ENCODE data around the gene CHMP2B.

The CHMP2B gene, protein sequence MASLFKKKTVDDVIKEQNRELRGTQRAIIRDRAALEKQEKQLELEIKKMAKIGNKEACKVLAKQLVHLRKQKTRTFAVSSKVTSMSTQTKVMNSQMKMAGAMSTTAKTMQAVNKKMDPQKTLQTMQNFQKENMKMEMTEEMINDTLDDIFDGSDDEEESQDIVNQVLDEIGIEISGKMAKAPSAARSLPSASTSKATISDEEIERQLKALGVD

DNA sequence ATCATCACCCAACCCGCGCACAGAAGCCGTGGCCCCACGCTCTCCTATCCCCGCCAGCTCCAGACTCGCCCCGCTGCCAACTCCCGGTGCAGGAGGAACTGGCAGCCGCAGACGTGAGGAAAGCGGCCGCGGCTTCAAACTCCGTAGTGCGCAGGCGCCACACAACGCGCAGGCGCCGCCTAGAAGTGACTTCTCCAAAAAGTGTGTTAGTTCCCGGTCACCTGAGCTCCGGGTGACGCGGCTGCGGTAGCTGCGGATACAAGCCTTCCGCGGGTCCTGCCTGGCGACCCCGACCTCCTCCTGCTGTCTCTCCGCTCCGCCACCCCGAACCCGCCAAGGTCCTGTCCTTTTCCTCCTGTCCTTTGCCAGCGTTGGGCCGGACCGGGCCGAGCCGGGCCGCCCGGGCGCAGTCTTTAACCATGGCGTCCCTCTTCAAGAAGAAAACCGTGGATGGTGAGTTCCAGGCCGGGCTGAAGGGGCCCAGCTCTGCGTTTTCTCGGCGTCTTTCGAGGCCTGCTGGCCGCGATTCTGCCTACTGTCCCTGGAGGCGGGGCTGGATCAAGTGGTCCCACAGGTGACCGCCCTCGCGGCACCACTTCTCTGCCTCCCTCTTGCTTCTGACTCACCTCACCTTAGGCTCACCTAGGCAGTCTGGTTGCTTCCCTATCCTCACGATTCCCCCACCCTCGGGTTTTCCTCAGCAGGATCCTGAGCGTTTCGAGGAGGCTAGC is at the start of gene CHMP2B:
Gene CHMP2B, plus strand, starts transcription at position 206 of the 731 bp plus-strand sequence. Its CDS starts 214 bp downstream, at position 420.
- DNase-seq (ENCODE audit: low spot score): peak; percentile 90

DNA sequence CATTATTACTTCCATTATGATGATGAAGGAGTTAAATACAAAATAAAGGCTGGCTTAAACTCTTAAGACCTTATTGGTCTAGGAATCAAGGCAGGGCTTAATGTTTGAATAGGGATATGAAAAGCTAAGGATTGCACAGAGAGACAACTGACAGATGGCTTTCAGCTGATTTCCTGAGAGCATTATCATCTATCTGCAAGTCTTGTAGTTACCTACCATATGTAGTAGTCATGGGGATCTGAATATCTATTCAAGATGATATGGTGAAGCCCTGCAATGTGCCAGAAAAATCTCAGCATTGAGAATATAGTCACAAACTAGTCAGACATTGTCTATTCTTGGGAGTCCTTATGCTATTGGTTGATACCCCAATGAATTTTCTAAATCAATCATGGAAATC is 47.5 kb upstream of the CHMP2B start:
- DNase-seq (ENCODE audit: low spot score): no peak

DNA sequence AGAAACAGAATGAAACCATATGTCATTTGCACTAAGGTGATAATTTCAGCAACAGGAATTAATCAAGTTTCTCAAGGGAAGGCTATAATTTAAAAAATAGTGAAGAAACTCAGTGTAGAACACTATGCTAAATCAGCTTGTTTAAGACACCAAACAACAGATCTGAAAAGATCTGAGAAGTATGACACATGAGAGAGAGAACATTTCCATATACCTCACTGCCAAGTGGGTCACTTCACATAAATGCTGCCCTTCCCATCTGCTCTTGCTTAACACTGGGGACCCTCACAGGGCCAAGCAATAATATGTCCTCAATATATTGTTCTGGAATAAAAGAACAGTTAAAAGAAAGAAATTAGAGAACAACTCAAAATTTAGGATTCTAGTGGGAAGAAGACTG is 45.6 kb upstream of the CHMP2B start:
- no peak for DNase-seq (ENCODE audit: low spot score)

DNA sequence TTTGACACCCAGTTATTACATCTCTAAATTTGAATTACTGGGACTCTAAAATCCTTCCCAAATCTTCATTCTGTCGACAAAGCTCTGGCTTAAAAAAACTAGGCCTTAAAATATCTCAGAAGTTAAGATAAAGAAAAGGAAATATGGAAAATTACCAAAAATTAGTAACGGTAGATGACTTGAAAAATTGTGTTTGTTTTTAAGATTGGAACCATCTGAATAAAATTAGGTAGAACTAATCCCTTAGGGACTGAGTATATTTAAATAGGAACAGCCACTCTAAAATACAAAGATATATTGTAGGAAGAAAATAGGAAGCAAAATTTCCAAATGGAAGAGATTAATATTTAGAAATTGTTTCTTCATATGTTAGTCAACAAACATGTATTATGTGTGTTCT is 45.1 kb upstream of the CHMP2B start:
- DNase-seq (ENCODE audit: low spot score): no peak

DNA sequence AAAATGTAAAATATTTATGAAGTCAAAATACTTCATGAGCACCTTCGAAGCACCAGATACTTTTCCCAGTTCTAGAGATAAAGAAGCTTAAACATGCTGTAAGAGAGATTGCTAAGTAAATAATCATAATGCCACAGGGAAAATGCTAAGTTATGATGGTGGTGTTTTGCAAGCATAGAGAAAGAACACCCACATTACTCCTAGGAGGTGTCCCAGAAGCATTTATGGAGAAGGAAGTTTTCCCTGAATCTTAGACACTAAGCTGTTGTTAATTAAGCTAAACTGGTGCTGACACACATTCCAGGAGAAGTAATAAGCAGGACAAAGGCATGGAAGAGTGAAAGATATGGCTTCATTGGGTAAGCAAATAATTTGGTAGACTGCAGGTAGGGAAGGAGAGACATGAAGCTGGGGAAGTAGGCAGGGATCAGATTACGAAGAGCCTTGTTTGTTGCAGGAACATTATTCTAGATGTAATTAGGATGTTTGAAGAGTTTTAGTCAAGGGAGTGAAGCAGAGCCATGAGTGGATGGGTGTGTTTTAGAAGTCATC is 40.4 kb upstream of the CHMP2B start:
- no peak for DNase-seq (ENCODE audit: low spot score)

DNA sequence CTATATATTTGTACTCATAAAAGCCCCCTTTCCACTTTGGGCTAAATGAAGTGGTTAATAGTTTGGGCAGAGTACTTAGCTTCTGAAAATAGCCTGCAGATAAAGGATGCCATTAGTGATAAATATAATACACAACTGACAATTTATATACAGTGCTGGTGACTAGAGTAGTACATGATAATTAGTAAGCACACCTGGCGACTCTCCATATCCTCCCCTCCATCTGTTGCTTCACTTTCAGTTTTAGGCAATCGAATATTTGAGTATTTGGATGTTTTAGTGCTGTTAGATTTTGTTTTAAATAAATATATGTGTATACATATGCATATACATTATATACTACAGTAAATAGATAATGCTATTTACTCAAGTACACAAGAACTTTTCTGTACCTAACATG is 35.9 kb upstream of the CHMP2B start:
- DNase-seq (ENCODE audit: low spot score): peak; percentile 6

DNA sequence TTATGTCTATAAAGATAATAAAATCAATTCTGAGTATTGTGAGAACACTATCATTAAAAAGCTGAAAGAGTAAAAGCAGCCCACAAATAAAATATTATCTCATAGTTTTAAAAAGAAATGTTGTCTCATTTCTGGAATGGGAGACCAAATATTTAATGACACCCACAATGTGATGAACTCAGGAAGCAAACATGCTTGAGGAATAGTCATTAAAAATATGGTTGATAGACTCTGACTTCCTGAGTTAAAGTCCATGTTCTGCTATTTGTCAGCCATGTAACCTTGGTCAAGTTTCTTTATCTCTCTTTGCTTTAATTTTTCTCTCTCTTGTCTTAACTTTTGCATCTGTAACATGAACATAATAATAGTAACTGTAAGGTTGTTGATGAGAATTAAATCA is 35.5 kb upstream of the CHMP2B start:
- no peak for DNase-seq (ENCODE audit: low spot score)

DNA sequence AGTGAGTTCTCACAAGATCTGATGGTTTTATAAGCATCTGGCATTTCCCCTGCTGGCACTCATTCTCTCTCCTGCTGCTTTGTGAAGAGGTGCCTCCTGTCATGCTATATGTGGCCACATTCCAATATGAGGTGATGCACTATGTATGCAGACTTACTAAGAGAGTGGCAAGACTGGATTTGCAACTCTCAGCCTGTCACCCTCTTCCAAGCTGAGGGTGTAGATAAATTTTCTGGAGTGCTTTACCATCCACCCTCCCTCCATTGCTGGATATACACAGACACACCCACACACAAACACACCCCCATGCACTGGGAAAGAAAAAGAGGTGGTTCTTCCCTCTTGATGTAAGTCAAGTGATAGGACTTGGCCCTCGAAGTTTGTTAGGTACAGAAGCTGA is 30.2 kb upstream of the CHMP2B start:
- DNase-seq (ENCODE audit: low spot score): no peak

DNA sequence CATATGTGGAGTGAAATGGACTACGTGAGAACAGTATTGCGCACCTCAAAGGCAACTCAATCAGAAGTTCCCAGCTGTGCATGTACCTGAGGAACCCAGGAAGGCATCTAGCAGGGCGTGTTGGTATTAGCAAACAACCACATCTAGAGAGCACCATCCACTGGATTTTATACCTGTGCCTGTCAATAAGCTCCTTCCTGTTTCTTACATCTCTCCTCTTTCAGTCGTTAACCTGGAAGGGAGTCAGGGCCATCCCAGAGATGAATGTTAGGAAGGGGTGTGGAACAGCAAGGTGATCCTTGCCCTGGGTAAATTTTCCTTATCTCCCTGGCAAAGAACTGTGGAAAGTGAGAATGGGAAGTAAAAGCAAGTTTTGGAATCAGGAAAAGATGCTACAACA is 29.6 kb upstream of the CHMP2B start:
- DNase-seq (ENCODE audit: low spot score): no peak

DNA sequence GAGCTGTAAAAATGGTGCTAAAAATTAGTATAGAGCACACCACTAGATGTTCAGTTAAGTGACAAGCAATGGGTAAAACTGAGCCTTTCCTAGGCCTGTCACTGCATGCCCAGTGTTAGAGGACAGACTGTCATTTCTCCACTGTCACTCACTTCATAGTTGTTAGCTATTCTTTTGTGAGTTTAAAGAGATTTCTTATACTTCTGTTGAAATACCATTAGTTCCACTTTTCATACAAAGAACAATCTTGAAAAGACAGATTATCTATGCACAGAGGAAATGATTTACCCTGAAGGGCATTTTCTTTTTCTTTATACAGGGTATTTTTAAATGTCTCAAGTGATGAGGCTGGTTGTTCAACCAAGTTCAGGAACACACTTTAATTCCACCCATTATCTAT is 28.3 kb upstream of the CHMP2B start:
- no peak for DNase-seq (ENCODE audit: low spot score)

DNA sequence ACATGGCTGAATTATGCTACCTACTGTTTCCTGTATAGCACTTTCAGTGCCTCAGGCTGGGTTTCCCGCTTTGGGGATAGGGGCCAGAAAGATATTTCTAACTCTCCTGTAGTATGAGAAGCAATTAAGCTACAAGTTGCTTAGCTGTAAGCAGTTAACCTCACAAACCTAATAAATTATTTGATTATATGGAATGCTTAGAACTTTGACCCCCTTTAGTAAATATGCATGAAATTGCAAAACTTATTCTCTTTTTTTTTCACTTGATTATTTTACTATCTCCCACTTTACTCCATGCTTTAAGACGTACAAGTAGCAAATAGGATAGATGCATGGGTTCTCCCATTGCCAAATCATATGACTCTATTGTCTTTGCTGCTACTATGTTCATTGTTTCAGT is 27.5 kb upstream of the CHMP2B start:
- DNase-seq (ENCODE audit: low spot score): no peak

DNA sequence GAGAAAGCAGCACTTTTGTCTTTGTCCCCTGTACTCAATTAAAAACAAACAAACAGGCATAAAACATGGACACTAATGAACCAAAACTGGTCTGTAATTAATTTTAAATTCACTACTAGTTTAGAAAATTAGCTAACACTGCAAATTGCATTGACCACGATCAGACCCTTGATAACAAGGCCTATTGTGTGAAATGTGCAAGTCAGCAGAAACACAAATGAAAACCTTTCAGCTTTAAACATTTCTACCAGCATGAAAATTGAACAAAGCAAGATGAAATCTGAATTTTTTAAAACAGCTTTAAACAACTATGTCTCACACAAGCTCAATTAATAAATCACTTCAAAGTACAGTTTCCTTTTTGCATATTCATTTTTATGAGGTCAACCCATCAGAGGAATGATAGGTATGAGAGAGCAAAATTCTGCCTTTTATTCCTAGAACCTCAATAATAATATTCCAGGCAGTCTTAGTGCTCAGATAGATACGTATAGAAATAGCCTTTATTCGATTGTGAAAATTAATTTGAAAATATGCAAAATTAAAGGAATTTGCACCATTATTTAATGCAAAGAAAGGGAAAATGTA is 27.0 kb upstream of the CHMP2B start:
- DNase-seq (ENCODE audit: low spot score): no peak

DNA sequence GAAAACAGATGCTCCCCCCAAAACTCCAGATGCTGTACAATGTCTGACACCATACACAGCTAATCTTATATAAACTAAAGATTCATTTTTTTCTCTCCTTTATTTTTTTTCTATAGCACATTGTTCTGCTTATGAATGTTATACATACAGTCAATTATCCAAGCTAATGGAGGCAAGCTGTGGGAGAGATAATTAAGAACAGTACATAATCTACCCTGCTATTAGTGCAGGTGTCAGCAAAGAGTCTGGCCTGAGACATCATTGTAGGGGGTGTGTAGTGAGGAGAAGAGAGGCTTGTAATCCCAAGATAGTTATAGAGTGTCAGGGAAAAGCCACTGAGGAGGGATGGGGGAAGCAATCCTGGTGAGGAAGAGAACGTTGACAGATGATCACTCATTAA is 25.4 kb upstream of the CHMP2B start:
- no peak for DNase-seq (ENCODE audit: low spot score)

DNA sequence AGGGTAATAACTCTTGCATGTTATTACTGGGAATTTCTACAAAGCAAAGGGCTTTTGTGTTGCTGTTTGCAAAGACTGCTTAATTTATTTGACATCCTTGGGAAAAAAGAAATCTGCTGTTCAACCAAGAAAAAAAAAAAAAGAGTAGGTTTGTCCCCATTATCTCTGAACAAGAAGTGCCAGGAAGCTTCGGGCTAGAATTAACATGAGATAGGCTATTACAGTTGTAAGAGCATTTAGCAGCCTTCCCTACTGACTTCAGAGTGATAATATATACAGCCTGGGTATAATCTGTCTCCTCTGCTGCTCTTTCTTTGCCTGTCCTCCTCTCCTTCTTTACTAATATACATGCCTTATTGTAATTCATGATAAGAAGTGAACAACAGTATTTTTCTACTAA is 23.3 kb upstream of the CHMP2B start:
- no peak for DNase-seq (ENCODE audit: low spot score)

DNA sequence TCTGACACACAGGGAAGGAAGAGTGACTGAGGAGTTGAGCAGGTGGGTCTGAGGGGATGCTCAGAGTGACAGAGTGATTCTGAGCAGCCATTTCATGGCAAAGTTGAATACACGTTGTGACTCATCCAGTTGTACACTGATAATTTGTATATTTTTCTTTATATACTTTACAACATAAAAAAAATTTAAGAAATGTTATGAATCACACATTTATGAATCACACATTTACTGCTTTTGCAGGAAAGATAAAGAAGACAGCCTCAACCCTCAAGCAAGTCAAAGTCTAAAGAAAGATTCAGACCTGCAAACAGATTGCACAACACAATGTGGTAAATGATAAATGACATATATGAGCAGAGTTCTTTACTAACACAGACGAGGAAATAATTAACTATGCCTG is 21.0 kb upstream of the CHMP2B start:
- DNase-seq (ENCODE audit: low spot score): no peak

DNA sequence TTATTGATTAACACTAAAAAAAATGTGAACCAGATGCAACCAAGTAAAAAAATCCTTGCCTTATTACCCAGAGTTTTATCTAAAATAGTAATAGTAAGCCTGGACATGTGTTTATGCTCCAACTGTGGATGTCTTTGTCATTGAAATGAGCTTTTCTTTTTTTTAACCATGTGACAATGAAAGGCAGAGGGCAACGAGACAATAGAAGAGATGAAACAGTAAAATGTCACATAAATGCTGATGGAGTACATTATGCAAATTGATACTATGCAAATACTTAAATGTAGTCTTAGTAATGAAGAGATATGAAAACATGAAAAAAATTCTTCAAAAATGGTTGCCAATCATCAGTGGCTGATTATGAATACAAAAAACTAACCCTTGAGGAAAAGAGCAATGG is 20.5 kb upstream of the CHMP2B start:
- no peak for DNase-seq (ENCODE audit: low spot score)

DNA sequence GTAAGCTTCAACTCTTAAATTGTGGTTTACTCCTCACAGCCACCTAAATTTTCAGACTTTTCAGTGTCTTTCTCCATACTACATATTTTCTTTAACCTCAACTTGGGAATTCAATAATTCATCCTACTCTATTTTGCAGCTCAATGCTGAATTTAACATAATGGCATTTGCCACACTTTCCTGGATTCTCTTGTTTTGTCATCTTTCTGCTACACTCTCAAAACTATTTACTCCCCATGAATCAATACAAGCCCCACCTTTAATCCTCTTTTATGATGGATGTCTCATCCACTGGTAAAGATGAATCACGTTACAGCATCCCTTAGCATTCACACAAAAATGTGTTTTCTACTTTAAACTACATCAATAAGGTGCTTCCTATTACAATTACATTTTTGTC is 19.6 kb upstream of the CHMP2B start:
- no peak for DNase-seq (ENCODE audit: low spot score)

DNA sequence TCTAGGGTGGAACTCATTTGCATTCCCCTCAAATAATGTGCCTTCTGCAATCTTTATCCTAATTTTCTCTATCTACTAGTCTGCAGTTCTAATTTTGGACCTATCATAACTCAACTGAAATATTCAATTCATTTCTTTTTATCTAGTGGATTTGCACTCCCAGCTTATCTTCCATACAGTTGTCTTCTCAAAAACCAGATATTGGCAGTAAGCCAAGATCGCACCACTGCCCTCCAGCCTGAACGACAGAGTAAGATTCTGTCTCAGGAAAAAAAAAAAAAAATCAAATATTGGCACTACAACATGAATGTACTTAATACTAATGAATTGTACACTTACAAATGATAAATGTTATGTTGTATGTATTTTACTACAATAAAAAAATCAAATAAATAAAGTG is 18.0 kb upstream of the CHMP2B start:
- DNase-seq (ENCODE audit: low spot score): peak; percentile 5

DNA sequence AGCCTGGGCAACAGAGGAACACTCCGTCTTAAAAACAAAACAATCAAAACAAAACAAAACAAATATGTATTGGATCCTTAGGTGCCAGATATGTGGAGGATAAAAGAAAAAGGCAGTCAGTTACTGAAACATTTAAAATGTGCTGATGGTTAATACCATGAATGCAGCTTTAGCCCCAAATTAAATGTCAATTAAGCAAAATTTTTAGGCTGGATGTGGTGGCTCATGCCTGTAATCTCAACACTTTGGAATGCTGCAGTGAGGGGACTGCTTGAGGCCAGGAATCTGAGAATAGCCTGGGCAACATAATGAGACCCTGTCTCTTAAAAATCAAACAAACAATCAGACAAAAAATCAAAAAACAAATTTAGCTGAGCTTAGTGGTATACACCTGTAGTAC is 8.5 kb upstream of the CHMP2B start:
- no peak for DNase-seq (ENCODE audit: low spot score)

DNA sequence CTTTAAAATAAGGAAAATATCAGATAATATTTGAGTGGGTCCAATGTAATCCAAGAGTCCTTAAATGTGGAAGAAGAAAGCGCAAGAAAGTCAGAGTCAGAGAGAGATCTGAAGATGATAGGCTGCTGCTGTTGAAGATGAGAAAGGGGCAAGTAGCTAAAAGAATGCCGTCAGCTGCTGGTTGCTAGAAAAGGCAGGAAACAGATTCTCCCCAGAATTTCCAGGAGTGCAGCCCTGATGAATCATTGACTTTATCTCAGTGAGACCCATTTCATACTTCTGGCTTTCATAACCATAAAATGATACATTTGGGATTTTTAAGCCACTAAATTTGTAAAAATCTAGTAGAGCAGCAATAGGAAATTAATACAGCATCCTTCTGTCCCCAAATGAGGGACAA is 7.5 kb upstream of the CHMP2B start:
- DNase-seq (ENCODE audit: low spot score): no peak

DNA sequence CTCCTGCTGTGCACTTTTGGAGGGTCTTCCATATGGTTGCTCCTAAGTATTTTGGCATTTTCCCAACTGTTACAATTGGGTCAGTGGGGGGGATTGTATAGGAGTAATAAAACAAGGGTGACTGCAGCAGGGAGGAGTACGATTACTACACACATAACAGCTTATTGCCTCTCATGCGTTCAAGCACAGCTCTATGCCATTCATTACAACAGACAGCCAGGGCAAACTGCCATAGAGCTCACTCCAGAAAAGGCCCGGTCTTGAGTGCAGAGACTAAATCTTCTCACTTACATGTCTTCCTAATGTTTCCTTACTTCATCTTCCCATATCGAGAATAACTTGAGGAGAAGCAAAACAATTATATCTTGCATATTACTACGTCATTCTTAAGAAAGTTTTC is 1.4 kb upstream of the CHMP2B start:
- no peak for DNase-seq (ENCODE audit: low spot score)

DNA sequence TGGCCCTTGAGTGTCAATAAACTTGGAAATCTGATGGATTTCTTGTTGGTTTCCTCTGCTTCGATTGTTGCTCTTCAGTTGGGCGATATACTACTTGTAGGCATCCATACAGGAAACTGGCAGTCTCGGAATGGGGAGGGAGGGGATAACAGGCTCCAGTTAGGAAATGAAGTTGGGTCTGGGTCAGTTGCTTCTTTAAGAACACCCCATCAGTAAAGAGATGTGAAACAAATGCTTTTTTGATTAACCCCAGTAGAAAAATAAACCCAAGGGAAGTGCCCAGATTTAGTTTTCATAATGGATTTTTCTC is 681 bp downstream of the CHMP2B start:
- no peak for DNase-seq (ENCODE audit: low spot score)

DNA sequence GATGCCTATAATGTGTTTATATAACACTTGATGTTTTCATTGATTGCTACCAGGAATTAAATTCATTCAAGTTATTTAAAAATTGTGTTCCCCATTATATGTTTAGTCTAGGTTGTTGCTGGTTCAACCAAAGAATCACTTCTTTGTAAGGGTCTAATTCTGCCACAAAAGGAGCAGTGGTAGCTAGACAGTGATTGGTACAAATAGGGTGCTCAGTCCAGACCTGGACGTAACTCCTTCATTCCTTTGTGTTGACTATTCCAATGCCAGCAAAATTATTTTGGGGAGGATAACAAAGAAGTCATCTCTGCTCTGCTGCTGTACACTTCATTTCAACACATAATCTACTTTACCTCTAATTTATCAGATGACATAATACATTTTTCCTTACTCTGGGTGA is 1.2 kb downstream of the CHMP2B start:
- no peak for DNase-seq (ENCODE audit: low spot score)

DNA sequence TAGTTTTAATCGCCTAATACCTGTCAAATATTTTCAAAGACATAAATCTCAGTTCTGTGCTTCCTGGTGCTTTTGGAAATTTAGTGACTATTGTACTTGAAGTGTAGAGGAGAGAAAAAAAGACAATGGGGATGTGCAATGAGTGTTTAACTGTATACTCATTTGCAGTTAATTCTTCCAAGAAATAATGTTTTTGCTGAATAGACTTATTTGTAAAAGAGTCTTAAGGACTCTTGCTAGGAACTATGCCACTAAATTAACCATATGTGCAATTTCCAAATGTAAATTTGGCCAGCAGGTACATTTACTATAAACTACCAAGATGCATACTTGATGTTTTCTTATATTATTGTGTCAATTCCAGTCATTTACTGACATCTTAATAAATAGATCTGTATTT is 2.0 kb downstream of the CHMP2B start:
- no peak for DNase-seq (ENCODE audit: low spot score)
